AG09319 (cell line): ENCODE measurements around the gene C18orf54.

Experiments
- DNase-seq: peaks from one replicate; pipeline ENCODE4 v3.0.0-alpha.2; 2010; ENCODE audit warnings: low read depth; ENCODE audit errors: extremely low read depth
- TF ChIP-seq, protein P1 (sequence below): IDR thresholded peaks from 2 replicates; pipeline ENCODE4 v1.5.1; 2011; ENCODE audit warnings: low read depth, mild to moderate bottlenecking, inconsistent platforms, low read length, moderate library complexity

Gene C18orf54

DNA sequence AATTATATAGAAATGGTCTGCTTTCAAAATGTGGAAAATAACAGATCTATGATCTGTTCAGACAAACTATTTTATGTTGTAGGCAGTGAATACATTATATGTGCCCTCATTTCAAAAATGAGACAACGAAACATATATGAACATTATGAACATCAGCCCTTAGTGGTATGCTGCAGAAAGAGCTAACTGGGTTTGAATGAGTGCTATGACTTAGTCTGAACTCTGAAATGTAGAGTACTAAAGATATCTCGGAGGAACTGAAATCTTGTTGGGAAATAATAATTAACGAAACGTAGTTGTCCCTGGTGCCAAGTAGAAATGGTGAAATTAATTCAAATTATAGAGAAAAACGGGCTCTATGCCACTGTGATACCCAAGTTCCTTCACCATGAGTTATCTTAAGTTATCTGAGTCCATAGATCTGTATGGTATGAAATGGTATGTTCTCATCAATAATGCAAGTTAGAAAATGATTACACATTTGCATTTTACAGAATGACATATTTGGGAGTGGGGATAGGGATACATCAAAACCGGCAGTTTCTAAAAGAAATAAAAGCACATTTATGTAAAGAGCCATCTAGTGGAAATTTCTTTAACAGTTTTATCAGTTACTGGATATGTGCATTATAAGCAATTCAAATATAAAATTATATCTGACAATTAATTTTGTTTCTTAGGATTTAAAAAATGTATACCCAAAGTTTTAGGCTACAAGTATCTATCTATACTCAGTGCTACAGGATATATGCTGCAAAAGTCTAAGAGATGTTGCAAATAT, 26.7 kb upstream of the C18orf54 start:
- TF ChIP-seq, protein P1, sequence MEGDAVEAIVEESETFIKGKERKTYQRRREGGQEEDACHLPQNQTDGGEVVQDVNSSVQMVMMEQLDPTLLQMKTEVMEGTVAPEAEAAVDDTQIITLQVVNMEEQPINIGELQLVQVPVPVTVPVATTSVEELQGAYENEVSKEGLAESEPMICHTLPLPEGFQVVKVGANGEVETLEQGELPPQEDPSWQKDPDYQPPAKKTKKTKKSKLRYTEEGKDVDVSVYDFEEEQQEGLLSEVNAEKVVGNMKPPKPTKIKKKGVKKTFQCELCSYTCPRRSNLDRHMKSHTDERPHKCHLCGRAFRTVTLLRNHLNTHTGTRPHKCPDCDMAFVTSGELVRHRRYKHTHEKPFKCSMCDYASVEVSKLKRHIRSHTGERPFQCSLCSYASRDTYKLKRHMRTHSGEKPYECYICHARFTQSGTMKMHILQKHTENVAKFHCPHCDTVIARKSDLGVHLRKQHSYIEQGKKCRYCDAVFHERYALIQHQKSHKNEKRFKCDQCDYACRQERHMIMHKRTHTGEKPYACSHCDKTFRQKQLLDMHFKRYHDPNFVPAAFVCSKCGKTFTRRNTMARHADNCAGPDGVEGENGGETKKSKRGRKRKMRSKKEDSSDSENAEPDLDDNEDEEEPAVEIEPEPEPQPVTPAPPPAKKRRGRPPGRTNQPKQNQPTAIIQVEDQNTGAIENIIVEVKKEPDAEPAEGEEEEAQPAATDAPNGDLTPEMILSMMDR, result no peak; the same call in 1 of the 2 replicates

GRCh38 chr18:54335638-54336173, 22.0 kb upstream of the C18orf54 start:
- TF ChIP-seq, protein P1, result no peak

More for the DNA sequence above, 26.7 kb upstream of the C18orf54 start:
- DNase-seq, result no peak

GRCh38 chr18:54338230-54338629, 19.5 kb upstream of the C18orf54 start:
- no peak for DNase-seq

More at GRCh38 chr18:54335638-54336173, 22.0 kb upstream of the C18orf54 start:
- no peak for DNase-seq

DNA sequence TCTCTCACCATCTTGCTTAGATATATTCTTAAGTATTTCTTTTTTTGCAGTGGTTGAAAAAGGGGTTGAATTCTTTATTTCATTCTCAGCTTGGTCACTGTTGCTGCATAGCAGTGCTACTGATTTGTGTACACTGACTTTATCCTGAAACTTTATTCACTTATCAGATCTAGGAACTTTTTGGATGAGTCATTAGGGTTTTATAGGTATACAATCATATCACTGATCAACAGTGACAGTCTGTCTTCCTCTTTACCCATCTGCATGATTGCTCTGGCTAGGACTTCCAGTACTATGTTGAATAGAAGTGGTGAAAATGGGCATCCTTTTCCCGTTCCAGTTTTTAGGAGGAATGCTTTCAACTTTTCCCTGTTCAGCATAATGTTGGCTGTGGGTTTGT, 6.5 kb upstream of the C18orf54 start:
- DNase-seq, result no peak
- TF ChIP-seq, protein P1, result no peak

More at GRCh38 chr18:54338230-54338629, 19.5 kb upstream of the C18orf54 start:
- TF ChIP-seq, protein P1, result no peak

DNA sequence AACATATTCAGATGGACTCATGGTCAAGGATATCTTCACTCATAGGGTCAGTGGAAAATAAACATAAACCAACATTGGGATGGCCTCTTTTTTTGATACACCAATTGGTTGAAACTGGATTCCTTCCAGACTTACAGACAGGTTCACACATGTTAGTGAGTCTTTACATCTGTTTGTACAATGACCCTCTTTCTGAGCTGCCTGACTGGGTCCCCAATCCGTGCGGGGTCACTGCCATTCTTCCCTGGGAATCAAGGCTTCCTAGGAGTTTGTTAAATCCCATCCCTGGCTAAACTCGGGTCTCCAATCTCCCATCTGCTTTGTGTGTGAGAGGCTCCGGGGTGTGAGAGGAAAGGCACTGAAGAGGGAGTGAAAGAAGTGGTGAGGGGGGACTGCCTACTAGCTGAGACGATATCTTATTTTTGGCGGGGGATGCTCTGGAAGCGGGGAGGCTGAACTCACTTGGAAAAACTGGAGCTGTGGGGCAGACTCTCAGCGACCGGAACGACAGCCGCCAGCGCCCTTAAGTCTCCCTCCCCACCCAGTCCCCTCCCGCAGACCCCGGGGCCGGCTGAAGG, 535 bp upstream of the C18orf54 start:
- DNase-seq, result no peak
- TF ChIP-seq, protein P1, result no peak

DNA sequence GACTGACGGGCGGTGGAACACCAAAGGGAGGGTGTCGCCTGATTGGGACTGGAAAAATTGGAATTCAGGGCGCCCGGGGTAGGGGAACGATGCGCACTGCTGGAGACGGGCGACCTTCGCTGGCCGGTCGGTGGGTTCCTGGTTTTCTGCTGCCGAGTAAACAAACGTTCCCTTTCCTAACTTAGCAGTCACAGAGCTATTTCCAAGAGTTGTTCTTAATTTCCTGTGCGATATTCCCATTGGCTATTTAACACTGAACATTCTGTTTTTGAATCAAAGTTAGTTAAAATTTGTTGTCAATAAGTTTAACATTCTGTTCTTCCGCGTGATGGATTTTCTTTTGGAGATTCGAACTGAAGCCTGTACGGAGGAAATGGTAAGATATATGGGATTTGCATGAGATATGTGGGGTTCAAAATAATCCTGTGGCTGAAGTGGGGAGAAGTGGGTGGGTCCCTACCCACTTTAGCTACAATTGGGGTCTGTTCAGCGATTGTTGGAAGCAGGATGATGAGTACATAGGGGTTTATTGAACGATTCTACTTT, 862 bp downstream of the C18orf54 start:
- TF ChIP-seq, protein P1, result no peak
- no peak for DNase-seq

DNA sequence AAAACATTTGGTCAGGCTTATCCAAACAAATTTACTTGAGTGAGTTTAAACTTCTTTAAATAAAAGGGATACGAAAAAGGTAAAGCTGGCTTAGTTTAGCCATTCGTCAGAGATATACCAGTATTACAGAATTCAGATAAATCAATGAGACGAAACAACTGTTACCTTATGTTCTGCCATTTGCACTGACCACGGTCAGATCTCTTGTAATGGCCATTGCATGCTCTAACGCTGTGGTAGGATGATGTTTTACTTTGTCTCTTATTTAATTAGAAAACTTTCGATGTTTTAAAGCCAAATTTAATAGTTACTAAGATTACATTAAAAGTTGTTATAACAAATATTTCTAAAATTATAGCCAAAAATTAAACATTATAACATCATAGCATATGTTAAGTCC, 1.5 kb downstream of the C18orf54 start:
- no peak for DNase-seq
- TF ChIP-seq, protein P1, result no peak
